ENCODE data around the gene OR10AD1.

DNA sequence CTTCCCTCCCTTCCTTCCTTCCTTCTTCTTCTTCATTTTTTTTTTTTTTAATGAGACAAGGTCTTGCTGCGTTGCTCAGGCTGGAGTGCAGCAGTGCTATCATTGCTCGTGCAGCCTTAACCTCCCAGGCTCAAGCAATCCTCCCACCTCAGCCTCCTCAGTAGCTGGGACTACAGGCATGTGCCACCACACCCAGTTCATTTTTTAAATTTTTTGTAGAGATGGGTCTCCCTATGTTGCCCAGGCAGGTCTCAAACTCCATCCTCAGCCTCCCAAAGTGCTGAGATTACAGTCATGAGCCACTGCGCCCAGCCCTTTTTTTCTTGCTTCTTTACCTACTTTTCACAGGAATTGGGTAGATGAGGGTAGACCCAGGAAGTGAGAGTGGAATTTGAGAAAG lies 1.6 kb downstream of the OR10AD1 start:
- TF ChIP-seq SMAD1 (IDR thresholded peaks at IDR 0.05; ENCODE audit: low read depth, partially characterized antibody), result no peak
- no peak for TF ChIP-seq POLR2AphosphoS5 (IDR thresholded peaks at IDR 0.05; ENCODE audit: low read length)
- TF ChIP-seq CTCF (IDR thresholded peaks at IDR 0.05 in 2 of 3, conservative IDR thresholded peaks at IDR 0.05 in 1 of 3; ENCODE audit: control insufficient read depth in 2 of 3, extremely low read depth in 1 of 3, insufficient read depth in 1 of 3, low read depth in 3 of 3, low read length in 3 of 3), result no peak
- TF ChIP-seq CHD2 (IDR thresholded peaks at IDR 0.05; ENCODE audit: borderline replicate concordance, low read depth, low read length), result no peak
- TF ChIP-seq TAF1 (IDR thresholded peaks at IDR 0.05; ENCODE audit: borderline replicate concordance, low read depth, low read length), result no peak
- TF ChIP-seq, protein P1, sequence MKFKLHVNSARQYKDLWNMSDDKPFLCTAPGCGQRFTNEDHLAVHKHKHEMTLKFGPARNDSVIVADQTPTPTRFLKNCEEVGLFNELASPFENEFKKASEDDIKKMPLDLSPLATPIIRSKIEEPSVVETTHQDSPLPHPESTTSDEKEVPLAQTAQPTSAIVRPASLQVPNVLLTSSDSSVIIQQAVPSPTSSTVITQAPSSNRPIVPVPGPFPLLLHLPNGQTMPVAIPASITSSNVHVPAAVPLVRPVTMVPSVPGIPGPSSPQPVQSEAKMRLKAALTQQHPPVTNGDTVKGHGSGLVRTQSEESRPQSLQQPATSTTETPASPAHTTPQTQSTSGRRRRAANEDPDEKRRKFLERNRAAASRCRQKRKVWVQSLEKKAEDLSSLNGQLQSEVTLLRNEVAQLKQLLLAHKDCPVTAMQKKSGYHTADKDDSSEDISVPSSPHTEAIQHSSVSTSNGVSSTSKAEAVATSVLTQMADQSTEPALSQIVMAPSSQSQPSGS (IDR thresholded peaks at IDR 0.05; ENCODE audit: low read length), result no peak
- TF ChIP-seq IRF3 (IDR thresholded peaks at IDR 0.05), result no peak
- TF ChIP-seq BHLHE40 (IDR thresholded peaks at IDR 0.05; ENCODE audit: borderline replicate concordance in 1 of 2, low read depth in 2 of 2, low read length in 1 of 2), result no peak
- no peak for TF ChIP-seq EZH2 (IDR thresholded peaks at IDR 0.05; ENCODE audit: borderline replicate concordance, control insufficient read depth, low read depth, low read length)
- no peak for TF ChIP-seq CHD4 (IDR thresholded peaks at IDR 0.05)
- no peak for TF ChIP-seq SRF (IDR thresholded peaks at IDR 0.05; ENCODE audit: low read depth in 2 of 2, low read length in 2 of 2)
- TF ChIP-seq POLR2A (IDR thresholded peaks at IDR 0.05; ENCODE audit: low read depth, low read length), result no peak
- no peak for TF ChIP-seq TCF12 (IDR thresholded peaks at IDR 0.05; ENCODE audit: low read depth, low read length)
- TF ChIP-seq CHD1 (IDR thresholded peaks at IDR 0.05; ENCODE audit: low read depth, low read length), result no peak
